22Rv1 (cell line): Measurements from ENCODE around the gene ALDH3A2.

Source experiments
- H3K27ac ChIP-seq: fragments of 450-650 bp; 2 replicates; pipeline ENCODE4 v1.5.1; 2017
- CTCF ChIP-seq: fragments of 450-650 bp; IDR thresholded peaks from 2 replicates; pipeline ENCODE4 v1.5.1; 2017; ENCODE audit warnings: mild to moderate bottlenecking
- ZFX ChIP-seq: fragments of 450-650 bp; IDR thresholded peaks from 2 replicates; pipeline ENCODE4 v1.6.1; 2017; ENCODE audit warnings: antibody characterized with exemption, borderline replicate concordance

The ALDH3A2 gene

DNA sequence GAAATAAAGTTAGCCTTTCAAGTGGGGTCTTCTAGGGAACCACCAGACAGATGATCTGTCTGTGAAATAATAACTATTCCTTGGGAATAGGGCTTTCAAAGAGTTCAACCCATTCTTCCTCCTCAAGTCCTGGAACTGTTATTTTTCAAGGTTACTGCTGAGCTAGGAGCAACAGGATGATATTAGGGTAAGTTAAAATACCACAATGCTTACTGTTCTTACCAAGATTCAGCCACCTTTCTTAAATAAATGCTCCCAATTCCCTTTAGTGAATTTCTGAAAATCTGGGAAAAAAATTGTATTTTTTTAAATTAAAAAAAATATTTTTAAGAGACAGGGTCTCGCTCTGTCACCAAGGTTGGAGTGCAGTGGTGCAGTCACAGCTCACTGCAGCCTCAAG is 26.9 kb upstream of the ALDH3A2 start:
- TF ChIP-seq CTCF, result no peak
- no peak for TF ChIP-seq ZFX
- H3K27ac ChIP-seq, result 0 out of 2 replicates have a peak overlapping the region, but pooled peaks have one; percentile 1

DNA sequence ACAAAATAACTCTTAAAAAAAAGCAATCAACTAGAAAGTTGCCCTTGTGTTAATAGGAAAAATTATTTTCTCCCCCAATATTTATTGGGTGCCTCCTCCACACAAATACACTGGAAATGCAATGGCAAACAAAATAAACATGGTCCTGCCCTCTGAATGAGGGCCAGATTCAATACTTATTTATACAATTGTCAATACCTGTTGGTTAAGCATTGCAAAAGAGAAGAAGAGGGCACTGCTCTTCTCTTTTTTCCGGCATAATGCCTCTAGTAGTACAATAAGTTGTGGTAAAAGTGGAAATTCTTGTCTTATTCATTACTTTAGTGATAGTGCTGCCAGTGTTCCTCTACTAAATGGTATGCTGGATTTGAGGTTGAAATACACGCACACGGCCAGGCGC is 22.5 kb upstream of the ALDH3A2 start:
- no peak overlapping the region for H3K27ac ChIP-seq
- TF ChIP-seq CTCF (no peak), ZFX (no peak)

- peak overlapping the region; percentile 93 for H3K27ac ChIP-seq
- TF ChIP-seq ZFX, result no peak
- TF ChIP-seq CTCF, result no peak
Observed at GRCh38 chr17:19629449-19629848, 19.1 kb upstream of the ALDH3A2 start.

DNA sequence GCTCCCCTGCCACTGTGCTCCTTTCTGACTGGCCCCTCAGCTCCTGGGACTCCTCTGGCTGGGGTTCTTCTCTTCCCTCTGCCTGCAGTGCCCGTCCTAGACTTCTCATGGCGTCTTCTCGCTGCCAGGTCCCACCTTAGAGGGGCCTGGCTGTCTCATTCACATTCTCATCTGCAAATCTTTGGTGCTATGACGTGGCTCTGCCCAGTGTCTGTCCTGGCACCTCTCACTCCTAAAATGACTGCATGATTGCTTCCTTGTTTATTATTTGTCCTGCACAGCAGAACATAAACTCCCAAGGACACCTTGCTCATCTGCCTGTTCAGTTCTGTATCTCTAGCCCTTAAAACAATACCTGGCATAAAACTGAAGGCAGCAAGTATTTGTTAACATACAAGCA is 18.5 kb upstream of the ALDH3A2 start:
- TF ChIP-seq CTCF (no peak), ZFX (no peak)
- H3K27ac ChIP-seq, result peak overlapping the region; percentile 93

DNA sequence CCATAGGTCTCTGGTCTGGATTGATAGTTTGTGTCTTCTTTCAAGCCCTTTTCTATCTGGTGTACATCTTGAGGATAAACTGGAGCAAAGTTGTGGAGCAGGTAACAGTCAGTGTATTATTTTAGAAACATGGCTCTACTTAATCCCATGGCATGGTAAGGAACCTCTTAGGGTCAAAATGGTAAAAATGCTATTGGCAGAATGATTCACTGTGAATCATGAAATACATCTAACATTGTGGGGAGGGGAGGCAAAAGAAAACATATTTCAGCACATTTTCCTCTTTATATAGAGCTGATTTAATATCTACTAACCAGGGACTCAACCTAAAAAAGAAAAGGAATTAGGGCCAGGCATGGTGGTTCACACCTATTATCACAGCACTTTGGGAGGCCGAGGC is 17.9 kb upstream of the ALDH3A2 start:
- peak overlapping the region; percentile 93 for H3K27ac ChIP-seq
- TF ChIP-seq ZFX (no peak), CTCF (no peak)

DNA sequence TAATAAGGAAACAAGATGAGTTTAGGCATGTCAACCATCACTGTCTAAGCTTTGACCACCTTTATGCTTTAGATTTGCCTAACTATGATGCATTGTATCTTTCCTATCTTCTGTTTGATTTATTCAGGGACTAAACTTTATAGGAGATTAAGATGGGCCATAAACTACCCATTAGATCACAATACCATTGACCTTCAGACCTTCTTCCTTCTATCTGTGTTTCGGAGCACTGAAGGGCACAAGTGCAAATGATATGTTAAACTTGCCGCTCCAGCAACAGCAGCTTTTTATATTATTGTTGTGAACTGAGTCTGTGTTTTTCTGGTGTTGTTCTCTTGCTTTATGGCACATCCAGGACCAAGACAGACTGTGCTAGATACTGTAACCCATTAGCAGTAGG is 16.6 kb upstream of the ALDH3A2 start:
- TF ChIP-seq ZFX (no peak), CTCF (no peak)

GRCh38 chr17:19641687-19642372 is 6.7 kb upstream of the ALDH3A2 start:
- TF ChIP-seq ZFX (no peak), CTCF (no peak)
- H3K27ac ChIP-seq, result peak overlapping the region; percentile 98

More for the DNA sequence above, 16.6 kb upstream of the ALDH3A2 start:
- peak overlapping the region; percentile 93 for H3K27ac ChIP-seq
